Keratinocyte (primary cell): ENCODE measurements around the gene ECHS1. TPM values are rescaled to one million over a fixed set of nuclear protein-coding genes. Genes with fewer than 3 reads are reported as not detected.

Experiments used
- DNase-seq: peaks from one replicate; pipeline ENCODE4 v3.0.0-alpha.2; 2011; ENCODE audit warnings: low read depth, missing footprints, low spot score
- FAIRE-seq: peaks from 2 replicates; lab custom pipeline; 2011; peaks lifted over from hg19 to GRCh38; lab: Jason Lieb, UNC
- H2AFZ ChIP-seq: 2 replicates; pipeline ENCODE4 v1.6.0; 2012; ENCODE audit warnings: low read length, control low read depth, inconsistent platforms; ENCODE audit not compliant: control insufficient read depth
- H3K27ac ChIP-seq: 2 replicates; pipeline ENCODE4 v1.5.1; 2011; ENCODE audit warnings: low read length; ENCODE audit not compliant: control insufficient read depth, insufficient read depth
- H3K27me3 ChIP-seq: 3 replicates; pipeline ENCODE4 v1.6.0; 2011; ENCODE audit warnings: low read length; ENCODE audit not compliant: control insufficient read depth, insufficient read depth; ENCODE audit errors: extremely low read depth
- H3K36me3 ChIP-seq, 2 experiments: 2 replicates in 1 of 2; 3 replicates in 1 of 2; pipeline ENCODE4 v1.5.1; 2011; ENCODE audit warnings: low read length in 2 of 2, mild to moderate bottlenecking in 1 of 2; ENCODE audit not compliant: control insufficient read depth in 2 of 2, insufficient read depth in 2 of 2; ENCODE audit errors: extremely low read depth in 1 of 2
- H3K4me1 ChIP-seq: 3 replicates; pipeline ENCODE4 v1.5.1; 2011; ENCODE audit warnings: low read length; ENCODE audit not compliant: control insufficient read depth, insufficient read depth; ENCODE audit errors: extremely low read depth
- H3K4me2 ChIP-seq: 3 replicates; pipeline ENCODE4 v1.6.0; 2011; ENCODE audit warnings: low read depth, low read length; ENCODE audit not compliant: control insufficient read depth, insufficient read depth; ENCODE audit errors: extremely low read depth
- H3K4me3 ChIP-seq, 3 experiments: fragments of 200-600 bp in 1 of 3; sonication (generic) in 1 of 3; 2 replicates in 2 of 3; 3 replicates in 1 of 3; pipeline ENCODE4 v1.5.1; 2011 to 2016; ENCODE audit warnings: low read length in 3 of 3, mild to moderate bottlenecking in 3 of 3, control low read depth in 2 of 3, inconsistent platforms in 1 of 3, low read depth in 1 of 3, mixed read lengths in 1 of 3, mixed run types in 1 of 3, moderate library complexity in 1 of 3; ENCODE audit not compliant: control insufficient read depth in 2 of 3, insufficient read depth in 2 of 3; ENCODE audit errors: extremely low read depth in 1 of 3
- H3K79me2 ChIP-seq: 2 replicates; pipeline ENCODE4 v1.6.0; 2012; ENCODE audit warnings: low read length; ENCODE audit not compliant: control insufficient read depth, insufficient read depth
- H3K9ac ChIP-seq: 3 replicates; pipeline ENCODE4 v1.6.0; 2011; ENCODE audit warnings: low read length; ENCODE audit not compliant: control insufficient read depth, insufficient read depth; ENCODE audit errors: extremely low read depth
- H3K9me1 ChIP-seq: 3 replicates; pipeline ENCODE4 v1.6.0; 2011; ENCODE audit warnings: low read length; ENCODE audit not compliant: control insufficient read depth, insufficient read depth; ENCODE audit errors: extremely low read depth
- H3K9me3 ChIP-seq: 2 replicates; pipeline ENCODE4 v1.5.1; 2012; ENCODE audit warnings: low read depth, low read length; ENCODE audit not compliant: control insufficient read depth
- H4K20me1 ChIP-seq: 3 replicates; pipeline ENCODE4 v1.6.0; 2011; ENCODE audit warnings: low read length; ENCODE audit not compliant: control insufficient read depth, insufficient read depth; ENCODE audit errors: extremely low read depth
- CTCF ChIP-seq, 3 experiments: IDR thresholded peaks in 1 of 3; conservative IDR thresholded peaks in 1 of 3; optimal IDR thresholded peaks in 1 of 3; 2 replicates in 2 of 3; 3 replicates in 1 of 3; pipeline versions ENCODE3 to v1.5.1; 2011; ENCODE audit warnings: low read length in 3 of 3, mild to moderate bottlenecking in 3 of 3, moderate library complexity in 2 of 3, control low read depth in 1 of 3, inconsistent platforms in 1 of 3; ENCODE audit not compliant: insufficient read depth in 2 of 3; ENCODE audit errors: extremely low read depth in 1 of 3
- EZH2 ChIP-seq: IDR thresholded peaks from one replicate; pipeline ENCODE4 v1.6.1; 2012; ENCODE audit warnings: inconsistent platforms, mild to moderate bottlenecking, low read length, moderate library complexity
- dilution Hi-C: fragments of 300-500 bp; cut with MboI; formaldehyde crosslinking; loops from one replicate; pipeline ENCODE4 v1.7.0; 2020; ENCODE audit warnings: low sequenced_read_pairs; ENCODE audit not compliant: extremely low pct_ligation_motif_present
- polyA plus RNA-seq, 5 experiments: library from polyadenylated mRNA; depleted of rRNA in 3 of 5; stranded (reverse) in 3 of 5; stranded (forward) in 1 of 5; unstranded in 1 of 5; fragments of >200 nt; gene quantifications; 1 replicate in 1 of 5; 2 replicates in 3 of 5; 3 replicates in 1 of 5; pipeline versions ENCODE4 v1.2.1 to v1.2.3, GENCODE V29; 2011 to 2012; ENCODE audit warnings: missing spikeins in 2 of 5, low read depth in 1 of 5, low replicate concordance in 1 of 5

Gene ECHS1
- polyA plus RNA-seq, 1 donor (not counting 4 experiments of a cell fraction or from before 2014, with no cell fraction given) = 27.1 TPM

GRCh38 chr10:133362846-133363245 is 10.3 kb downstream of the ECHS1 start:
- Histone ChIP-seq H3K36me3 (peaks cover 12 to 21% of the 10 kb centered on the region in 2 experiments), H3K4me3 (no peak overlapping the region), H2AFZ (no peak overlapping the region), H3K9me3 (no peaks in the 10 kb centered on the region), H3K27me3 (no peaks in the 10 kb centered on the region), H4K20me1 (no peaks in the 10 kb centered on the region), H3K4me1 (peaks cover 5% of the 10 kb centered on the region), H3K9me1 (no peaks in the 10 kb centered on the region), H3K9ac (no peak overlapping the region), H3K79me2 (no peaks in the 10 kb centered on the region), H3K4me2 (no peak overlapping the region), H3K27ac (no peak overlapping the region)
- dilution Hi-C loops = no loop called here
- FAIRE-seq (no peak), DNase-seq (no peak)
- TF ChIP-seq CTCF (optimal IDR thresholded peaks at IDR 0.05 in 1 of 3, IDR thresholded peaks at IDR 0.05 in 1 of 3, conservative IDR thresholded peaks at IDR 0.05 in 1 of 3; ENCODE audit: extremely low read depth in 1 of 3, insufficient read depth in 2 of 3, low read length in 3 of 3) (no peak), EZH2 (no peak)

- Histone ChIP-seq H3K9ac (no peak overlapping the region), H3K27me3 (peaks cover under 1% of the 10 kb centered on the region), H2AFZ (no peak overlapping the region), H3K27ac (no peak overlapping the region), H3K9me3 (no peaks in the 10 kb centered on the region), H3K36me3 (peaks cover 12 to 21% of the 10 kb centered on the region in 2 experiments), H4K20me1 (no peaks in the 10 kb centered on the region), H3K9me1 (no peaks in the 10 kb centered on the region), H3K4me2 (no peak overlapping the region), H3K79me2 (no peaks in the 10 kb centered on the region), H3K4me1 (peaks cover 5% of the 10 kb centered on the region), H3K4me3 (no peak overlapping the region)
- FAIRE-seq (no peak), DNase-seq (no peak)
- no peak for TF ChIP-seq EZH2
- no peak for TF ChIP-seq CTCF (optimal IDR thresholded peaks at IDR 0.05 in 1 of 3, IDR thresholded peaks at IDR 0.05 in 1 of 3, conservative IDR thresholded peaks at IDR 0.05 in 1 of 3; ENCODE audit: extremely low read depth in 1 of 3, insufficient read depth in 2 of 3, low read length in 3 of 3)
- dilution Hi-C loops = no loop called here
Measured at GRCh38 chr10:133361773-133362441, 11.2 kb downstream of the ECHS1 start.
